Panc1 (cell line): ENCODE data around the gene MAST4. TPM values are rescaled to one million over a fixed set of nuclear protein-coding genes. Genes with fewer than 3 reads are reported as not detected.

Experiments
- ATAC-seq: fragments of 200-7000 bp; cut with Tn5 transposase; 2 replicates; pipeline ENCODE4 v1.9.1; 2020; ENCODE audit warnings: mild to moderate bottlenecking, moderate library complexity
- BruUV-seq: library from RNA; stranded (reverse); fragments of 400-500 nt; replicated peaks from 2 replicates; lab custom pipeline; 2021; lab: Mats Ljungman, UMichigan
- CTCF ChIA-PET: fragments of 300-600 bp; sonication (Branson Sonifier 250); formaldehyde crosslinking; loops from one replicate; lab custom pipeline; 2022; ENCODE audit warnings: antibody characterized with exemption; lab: Charles Lee
- POLR2A ChIA-PET: fragments of 300-600 bp; sonication (Branson Sonifier 250); formaldehyde crosslinking; loops from one replicate; lab custom pipeline; 2022; ENCODE audit warnings: antibody characterized with exemption; lab: Charles Lee
- DNase-seq: peaks from one replicate; pipeline ENCODE4 v3.0.0-alpha.2; 2010; ENCODE audit warnings: low read depth, low spot score
- H3K27ac ChIP-seq: 2 replicates; pipeline ENCODE4 v1.5.1; 2011; ENCODE audit warnings: mild to moderate bottlenecking, low read length, inconsistent platforms
- H3K27me3 ChIP-seq: fragments of 200-500 bp; sonication (Bioruptor generic); 2 replicates; pipeline ENCODE4 v1.6.0; 2014; ENCODE audit warnings: low read length, inconsistent platforms; ENCODE audit not compliant: control insufficient read depth, insufficient read depth
- H3K36me3 ChIP-seq: fragments of 200-500 bp; sonication (Bioruptor generic); 2 replicates; pipeline ENCODE4 v1.5.1; 2014; ENCODE audit warnings: inconsistent platforms, mild to moderate bottlenecking, low read length, moderate library complexity; ENCODE audit not compliant: control insufficient read depth, insufficient read depth
- H3K4me1 ChIP-seq: 2 replicates; pipeline ENCODE4 v1.5.1; 2011; ENCODE audit warnings: inconsistent platforms, mild to moderate bottlenecking, low read length, moderate library complexity; ENCODE audit not compliant: control insufficient read depth, insufficient read depth
- H3K4me3 ChIP-seq, 2 experiments: 2 replicates each; pipeline ENCODE4 v1.5.1; 2011 to 2012; ENCODE audit warnings: low read depth in 2 of 2, low read length in 2 of 2, mild to moderate bottlenecking in 2 of 2, inconsistent platforms in 1 of 2, moderate library complexity in 1 of 2
- H3K9me3 ChIP-seq: fragments of 200-500 bp; sonication (Bioruptor generic); 2 replicates; pipeline ENCODE4 v1.5.1; 2014; ENCODE audit warnings: low read depth, mild to moderate bottlenecking, inconsistent platforms, low read length, moderate library complexity; ENCODE audit not compliant: control insufficient read depth, insufficient read depth
- POLR2AphosphoS5 ChIP-seq: IDR thresholded peaks from 2 replicates; pipeline ENCODE4 v1.6.1; 2012; ENCODE audit warnings: mild to moderate bottlenecking, low read depth, low read length, moderate library complexity
- SIN3A ChIP-seq: IDR thresholded peaks from 2 replicates; pipeline ENCODE4 v1.6.1; 2012; ENCODE audit warnings: low read depth, mild to moderate bottlenecking, low read length, moderate library complexity, borderline replicate concordance; ENCODE audit not compliant: insufficient read depth
- TCF7L2 ChIP-seq: IDR thresholded peaks from 2 replicates; pipeline ENCODE4 v1.6.1; 2011; ENCODE audit warnings: mild to moderate bottlenecking, low read depth, low read length, inconsistent platforms
- in situ Hi-C: cut with HindIII; loops from 2 replicates; pipeline ENCODE4 v1.10.0; 2016; ENCODE audit warnings: low sequenced_read_pairs, low pct_unique_long_range_greater_than_20kb
- intact Hi-C: fragments of 100-400 bp; cut with micrococcal nuclease; formaldehyde crosslinking; loops from one replicate; pipeline ENCODE4 v1.10.0; 2022; ENCODE audit not compliant: unreplicated experiment
- total RNA-seq: library from RNA; stranded (reverse); gene quantifications from one replicate; pipeline ENCODE4 v1.2.1, GENCODE V29; 2021; ENCODE audit not compliant: unreplicated experiment
- TF ChIP-seq, protein P1 (sequence below), 2 experiments: IDR thresholded peaks; 2 replicates each; pipeline ENCODE4 v1.6.1; 2011 to 2012; ENCODE audit warnings: low read depth in 2 of 2, control low read depth in 1 of 2, low read length in 1 of 2, mild to moderate bottlenecking in 1 of 2, moderate library complexity in 1 of 2; ENCODE audit not compliant: insufficient read depth in 1 of 2
- TF ChIP-seq, protein P2 (sequence below): fragments of 450-650 bp; IDR thresholded peaks from 2 replicates; pipeline ENCODE4 v1.5.1; 2017; ENCODE audit warnings: mild to moderate bottlenecking

The MAST4 gene
- total RNA-seq, 1 experiment from 2014 or later, result 1.8 TPM

DNA sequence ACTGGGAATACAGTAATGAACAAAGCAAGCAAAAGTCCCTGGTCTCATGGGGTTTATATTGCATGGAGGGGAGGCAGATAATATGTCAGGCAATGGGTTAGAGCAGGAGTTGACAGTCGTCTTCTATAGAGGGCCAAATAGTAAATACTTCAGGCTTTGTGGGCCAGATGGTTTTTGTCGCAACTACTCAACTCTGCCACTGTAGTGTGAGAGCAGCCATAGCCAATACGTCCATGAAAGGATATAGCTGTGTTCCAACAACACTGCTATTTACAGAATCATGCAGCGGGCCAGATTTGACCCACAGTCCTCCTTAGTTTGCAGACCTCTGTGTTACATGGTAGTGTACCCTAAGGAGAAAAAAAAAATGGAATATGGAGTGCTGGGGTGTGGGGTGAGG, 25.5 kb downstream of the MAST4 start:
- POLR2A ChIA-PET, result interaction anchor here (0.6 kb wide), 1 partner anchor 149 kb away, joined by 4 read pairs; no protein-coding TSS in a partner anchor
- in situ Hi-C loops, result no loop called here

DNA sequence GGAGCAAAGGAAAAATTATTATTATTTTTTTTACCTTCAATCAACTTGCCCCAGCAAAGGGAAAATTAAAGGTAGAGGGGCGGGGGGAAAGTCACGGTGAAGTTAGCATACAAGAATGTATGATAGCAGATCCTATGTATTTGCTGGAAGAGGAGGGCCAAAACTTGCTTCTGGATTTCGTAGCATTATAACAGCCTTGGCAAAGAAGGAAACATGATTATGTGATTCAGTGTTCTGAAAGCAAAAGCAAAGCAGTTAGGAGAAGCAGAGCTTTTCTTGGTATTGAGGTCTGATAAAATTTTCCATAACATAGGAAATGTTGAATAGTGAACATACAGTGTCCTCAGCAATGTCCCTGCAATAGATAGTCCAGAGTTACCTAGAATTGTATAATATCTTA, 32.4 kb downstream of the MAST4 start:
- in situ Hi-C loops (no loop called here), intact Hi-C loops (no loop called here)

More for the DNA sequence above, 25.5 kb downstream of the MAST4 start:
- DNase-seq (no peak), ATAC-seq (no peak)
- CTCF ChIA-PET, result no interaction called here
- H3K36me3 ChIP-seq, result no peaks in the 10 kb centered on the region
- no peak overlapping the region for H3K4me3 ChIP-seq
- peaks cover 5% of the 10 kb centered on the region for H3K27me3 ChIP-seq
- no peaks in the 10 kb centered on the region; the same call in 1 of the 2 replicates for H3K4me1 ChIP-seq
- no peak overlapping the region for H3K27ac ChIP-seq
- intact Hi-C loops, result no loop called here
- TF ChIP-seq TCF7L2 (no peak), SIN3A (no peak), POLR2AphosphoS5 (no peak)
- TF ChIP-seq, protein P1, sequence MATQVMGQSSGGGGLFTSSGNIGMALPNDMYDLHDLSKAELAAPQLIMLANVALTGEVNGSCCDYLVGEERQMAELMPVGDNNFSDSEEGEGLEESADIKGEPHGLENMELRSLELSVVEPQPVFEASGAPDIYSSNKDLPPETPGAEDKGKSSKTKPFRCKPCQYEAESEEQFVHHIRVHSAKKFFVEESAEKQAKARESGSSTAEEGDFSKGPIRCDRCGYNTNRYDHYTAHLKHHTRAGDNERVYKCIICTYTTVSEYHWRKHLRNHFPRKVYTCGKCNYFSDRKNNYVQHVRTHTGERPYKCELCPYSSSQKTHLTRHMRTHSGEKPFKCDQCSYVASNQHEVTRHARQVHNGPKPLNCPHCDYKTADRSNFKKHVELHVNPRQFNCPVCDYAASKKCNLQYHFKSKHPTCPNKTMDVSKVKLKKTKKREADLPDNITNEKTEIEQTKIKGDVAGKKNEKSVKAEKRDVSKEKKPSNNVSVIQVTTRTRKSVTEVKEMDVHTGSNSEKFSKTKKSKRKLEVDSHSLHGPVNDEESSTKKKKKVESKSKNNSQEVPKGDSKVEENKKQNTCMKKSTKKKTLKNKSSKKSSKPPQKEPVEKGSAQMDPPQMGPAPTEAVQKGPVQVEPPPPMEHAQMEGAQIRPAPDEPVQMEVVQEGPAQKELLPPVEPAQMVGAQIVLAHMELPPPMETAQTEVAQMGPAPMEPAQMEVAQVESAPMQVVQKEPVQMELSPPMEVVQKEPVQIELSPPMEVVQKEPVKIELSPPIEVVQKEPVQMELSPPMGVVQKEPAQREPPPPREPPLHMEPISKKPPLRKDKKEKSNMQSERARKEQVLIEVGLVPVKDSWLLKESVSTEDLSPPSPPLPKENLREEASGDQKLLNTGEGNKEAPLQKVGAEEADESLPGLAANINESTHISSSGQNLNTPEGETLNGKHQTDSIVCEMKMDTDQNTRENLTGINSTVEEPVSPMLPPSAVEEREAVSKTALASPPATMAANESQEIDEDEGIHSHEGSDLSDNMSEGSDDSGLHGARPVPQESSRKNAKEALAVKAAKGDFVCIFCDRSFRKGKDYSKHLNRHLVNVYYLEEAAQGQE (IDR thresholded peaks at IDR 0.05; ENCODE audit: insufficient read depth in 1 of 2, low read depth in 2 of 2, low read length in 1 of 2), result no peak
- TF ChIP-seq, protein P2, sequence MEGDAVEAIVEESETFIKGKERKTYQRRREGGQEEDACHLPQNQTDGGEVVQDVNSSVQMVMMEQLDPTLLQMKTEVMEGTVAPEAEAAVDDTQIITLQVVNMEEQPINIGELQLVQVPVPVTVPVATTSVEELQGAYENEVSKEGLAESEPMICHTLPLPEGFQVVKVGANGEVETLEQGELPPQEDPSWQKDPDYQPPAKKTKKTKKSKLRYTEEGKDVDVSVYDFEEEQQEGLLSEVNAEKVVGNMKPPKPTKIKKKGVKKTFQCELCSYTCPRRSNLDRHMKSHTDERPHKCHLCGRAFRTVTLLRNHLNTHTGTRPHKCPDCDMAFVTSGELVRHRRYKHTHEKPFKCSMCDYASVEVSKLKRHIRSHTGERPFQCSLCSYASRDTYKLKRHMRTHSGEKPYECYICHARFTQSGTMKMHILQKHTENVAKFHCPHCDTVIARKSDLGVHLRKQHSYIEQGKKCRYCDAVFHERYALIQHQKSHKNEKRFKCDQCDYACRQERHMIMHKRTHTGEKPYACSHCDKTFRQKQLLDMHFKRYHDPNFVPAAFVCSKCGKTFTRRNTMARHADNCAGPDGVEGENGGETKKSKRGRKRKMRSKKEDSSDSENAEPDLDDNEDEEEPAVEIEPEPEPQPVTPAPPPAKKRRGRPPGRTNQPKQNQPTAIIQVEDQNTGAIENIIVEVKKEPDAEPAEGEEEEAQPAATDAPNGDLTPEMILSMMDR, result no peak
- no peaks in the 10 kb centered on the region for H3K9me3 ChIP-seq
- BruUV-seq, result no TSS peak

More for the DNA sequence above, 32.4 kb downstream of the MAST4 start:
- POLR2A ChIA-PET, result no interaction called here
- Histone ChIP-seq H3K4me3 (no peak overlapping the region), H3K27ac (no peak overlapping the region), H3K9me3 (no peaks in the 10 kb centered on the region), H3K4me1 (no peaks in the 10 kb centered on the region), H3K27me3 (no peaks in the 10 kb centered on the region), H3K36me3 (no peaks in the 10 kb centered on the region)
- ATAC-seq (no peak), DNase-seq (no peak)
- no TSS peak for BruUV-seq
- TF ChIP-seq POLR2AphosphoS5 (no peak), TCF7L2 (no peak), SIN3A (no peak)
- TF ChIP-seq, protein P2, result no peak
- TF ChIP-seq, protein P1 (IDR thresholded peaks at IDR 0.05; ENCODE audit: insufficient read depth in 1 of 2, low read depth in 2 of 2, low read length in 1 of 2), result no peak
- CTCF ChIA-PET, result no interaction called here
